Smooth muscle cell (in vitro differentiated cells): Measurements from ENCODE around the gene RIMBP2. TPM values are rescaled to one million over a fixed set of nuclear protein-coding genes. Genes with fewer than 3 reads are reported as not detected.

Experiments
- DNase-seq: peaks from one replicate; lab custom pipeline; 2025; ENCODE audit not compliant: unreplicated experiment; lab: John Stamatoyannopoulos, UW
- H2AFZ ChIP-seq: fragments of 200-600 bp; sonication (generic); 2 replicates; pipeline ENCODE4 v1.6.0; 2016; ENCODE audit warnings: antibody characterized with exemption, low read depth, mild to moderate bottlenecking
- H3F3A ChIP-seq: fragments of 200-600 bp; sonication (generic); 2 replicates; pipeline ENCODE4 v1.6.0; 2017; ENCODE audit warnings: antibody characterized with exemption, low read depth
- H3K27ac ChIP-seq: fragments of 200-600 bp; sonication (generic); 2 replicates; pipeline ENCODE4 v1.5.1; 2016; ENCODE audit warnings: low read depth, mild to moderate bottlenecking
- H3K27me3 ChIP-seq: fragments of 200-600 bp; sonication (generic); 2 replicates; pipeline ENCODE4 v1.6.1; 2016; ENCODE audit warnings: low read depth, mild to moderate bottlenecking
- H3K36me3 ChIP-seq: fragments of 200-600 bp; sonication (generic); 2 replicates; pipeline ENCODE4 v1.5.1; 2016; ENCODE audit warnings: low read depth
- H3K4me1 ChIP-seq: fragments of 200-600 bp; sonication (generic); 2 replicates; pipeline ENCODE4 v1.5.1; 2016; ENCODE audit warnings: low read depth
- H3K4me2 ChIP-seq: fragments of 200-600 bp; sonication (generic); 2 replicates; pipeline ENCODE4 v1.6.0; 2016; ENCODE audit warnings: mild to moderate bottlenecking
- H3K4me3 ChIP-seq: fragments of 200-600 bp; sonication (generic); 2 replicates; pipeline ENCODE4 v1.5.1; 2016; ENCODE audit warnings: mild to moderate bottlenecking
- H3K79me2 ChIP-seq: fragments of 200-600 bp; sonication (generic); 2 replicates; pipeline ENCODE4 v1.6.0; 2016; ENCODE audit warnings: low read depth, mild to moderate bottlenecking
- H3K9ac ChIP-seq: fragments of 200-600 bp; sonication (generic); 2 replicates; pipeline ENCODE4 v1.6.0; 2016; ENCODE audit warnings: low read depth
- H3K9me3 ChIP-seq: fragments of 200-600 bp; sonication (generic); replicated peaks from 2 replicates; pipeline ENCODE4 v1.5.1; 2016; ENCODE audit warnings: low read depth
- H4K20me1 ChIP-seq: fragments of 200-600 bp; sonication (generic); 2 replicates; pipeline ENCODE4 v1.6.0; 2016; ENCODE audit warnings: low read depth
- CTCF ChIP-seq: fragments of 200-600 bp; sonication (generic); IDR thresholded peaks from 2 replicates; pipeline ENCODE4 v1.5.1; 2017; ENCODE audit warnings: borderline replicate concordance, mild to moderate bottlenecking, antibody characterized with exemption; ENCODE audit not compliant: insufficient read depth, poor library complexity, severe bottlenecking
- WGBS: methylation state at CpG from one replicate; pipeline ENCODE4 v1.1.7; 2016; ENCODE audit warnings: low lambda C conversion rate; 5-methylcytosine and 5-hydroxymethylcytosine counted together
- polyA plus RNA-seq: library from polyadenylated mRNA; unstranded; fragments of >200 nt; fragmentation: Nextera tagmentation; extraction: Ambion mirVana; gene quantifications from 2 replicates; pipeline ENCODE4 v1.2.1, GENCODE V29; 2016
- total RNA-seq: library from RNA; depleted of rRNA; stranded (reverse); fragments of >200 nt; gene quantifications from 2 replicates; pipeline ENCODE4 v1.2.3, GENCODE V29; 2014

Gene RIMBP2
- total and polyA plus RNA-seq, 2 experiments from 2014 or later = 2.3 TPM; not detected in 1

GRCh38 chr12:130686511-130686991 is 29.5 kb downstream of the RIMBP2 start:
- 94% methylated on average over 31 of the region's 32 CpGs for WGBS
- H3K9ac ChIP-seq = no peak overlapping the region

DNA sequence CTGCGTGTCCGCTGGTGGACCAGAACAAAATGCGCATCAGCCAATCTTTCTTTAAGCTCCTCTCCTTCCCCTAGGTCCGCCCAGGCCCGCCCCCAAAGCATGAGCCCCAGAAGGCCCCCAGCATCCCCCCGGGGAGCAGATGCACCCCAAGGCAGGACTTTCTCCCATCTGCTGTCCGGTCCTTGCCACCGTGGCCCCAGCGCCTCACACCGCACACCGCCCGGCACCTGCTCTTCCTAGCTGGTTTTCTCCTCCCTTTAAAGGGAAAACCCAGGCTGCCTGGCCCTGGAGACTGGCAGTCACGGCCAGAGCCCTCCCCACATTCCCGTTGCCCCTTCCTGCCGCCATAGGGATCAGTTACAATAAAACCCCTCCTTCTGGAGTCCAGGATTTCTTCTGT is 30.2 kb downstream of the RIMBP2 start:
- no peak for TF ChIP-seq CTCF
- WGBS = 89% methylated on average over 14 of the region's 15 CpGs
- no peak overlapping the region for H2AFZ ChIP-seq
- no peak overlapping the region for H3K4me3 ChIP-seq
- no peaks in the 10 kb centered on the region for H3K9me3 ChIP-seq
- no peak for DNase-seq
- H3K4me1 ChIP-seq = no peaks in the 10 kb centered on the region
- no peak overlapping the region for H3K27ac ChIP-seq
- H3F3A ChIP-seq = no peaks in the 10 kb centered on the region
- H3K9ac ChIP-seq = no peak overlapping the region
- no peaks in the 10 kb centered on the region for H3K36me3 ChIP-seq
- no peaks in the 10 kb centered on the region for H4K20me1 ChIP-seq
- H3K4me2 ChIP-seq = no peak overlapping the region
- no peaks in the 10 kb centered on the region for H3K27me3 ChIP-seq
- no peaks in the 10 kb centered on the region for H3K79me2 ChIP-seq

More at GRCh38 chr12:130686511-130686991, 29.5 kb downstream of the RIMBP2 start:
- H3K4me3 ChIP-seq = no peak overlapping the region
- no peak overlapping the region for H3K4me2 ChIP-seq
- no peaks in the 10 kb centered on the region for H3K79me2 ChIP-seq
- H3K4me1 ChIP-seq = no peaks in the 10 kb centered on the region
- TF ChIP-seq CTCF = no peak
- no peaks in the 10 kb centered on the region for H3K27me3 ChIP-seq
- H3K9me3 ChIP-seq = no peaks in the 10 kb centered on the region
- no peaks in the 10 kb centered on the region for H3K36me3 ChIP-seq
- H3F3A ChIP-seq = no peaks in the 10 kb centered on the region
- no peak overlapping the region for H3K27ac ChIP-seq
- no peaks in the 10 kb centered on the region for H4K20me1 ChIP-seq
- DNase-seq = no peak
- no peak overlapping the region for H2AFZ ChIP-seq

DNA sequence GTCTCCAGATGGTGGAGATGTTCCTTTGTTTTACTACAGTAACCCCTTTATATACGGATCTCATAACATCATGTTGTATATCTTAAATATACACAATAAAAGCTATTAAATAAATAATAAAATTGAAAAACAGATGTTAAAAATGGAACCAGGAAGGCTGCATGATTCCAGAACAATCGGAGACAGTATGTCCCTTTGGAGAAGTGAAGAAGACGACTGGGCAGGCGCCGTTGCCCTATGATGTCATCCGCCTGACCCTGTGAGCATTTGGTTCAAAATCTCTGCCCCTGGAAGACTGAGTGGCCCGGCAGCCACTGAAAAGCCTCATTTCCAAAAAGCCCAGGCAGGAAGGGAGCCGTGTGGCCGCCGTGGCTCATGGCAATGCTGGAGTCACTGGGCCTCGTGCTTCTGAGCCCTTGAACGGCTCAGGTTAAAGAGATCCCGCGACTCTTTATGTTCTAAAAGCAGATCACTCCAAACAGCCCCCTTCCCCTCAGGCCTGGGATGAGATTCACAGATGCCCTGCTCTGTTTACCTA is 30.8 kb downstream of the RIMBP2 start:
- Histone ChIP-seq H3F3A (no peaks in the 10 kb centered on the region), H3K4me2 (no peak overlapping the region), H3K79me2 (no peaks in the 10 kb centered on the region), H3K36me3 (no peaks in the 10 kb centered on the region), H3K4me3 (no peak overlapping the region), H3K9me3 (no peaks in the 10 kb centered on the region), H4K20me1 (no peaks in the 10 kb centered on the region), H3K27me3 (no peaks in the 10 kb centered on the region), H3K27ac (no peak overlapping the region), H3K9ac (no peak overlapping the region), H2AFZ (no peak overlapping the region), H3K4me1 (no peaks in the 10 kb centered on the region)
- no peak for TF ChIP-seq CTCF
- WGBS = 73% methylated on average over 14 of the region's 14 CpGs
- no peak for DNase-seq

- Histone ChIP-seq H3F3A (no peaks in the 10 kb centered on the region), H3K36me3 (no peaks in the 10 kb centered on the region), H2AFZ (no peak overlapping the region), H3K79me2 (no peaks in the 10 kb centered on the region), H3K27me3 (no peaks in the 10 kb centered on the region), H4K20me1 (no peaks in the 10 kb centered on the region), H3K27ac (no peak overlapping the region), H3K4me2 (no peak overlapping the region), H3K9me3 (no peaks in the 10 kb centered on the region), H3K4me1 (no peaks in the 10 kb centered on the region), H3K9ac (no peak overlapping the region), H3K4me3 (no peak overlapping the region)
- 69% methylated on average over 3 of the region's 3 CpGs for WGBS
- no peak for TF ChIP-seq CTCF
- DNase-seq = no peak
Observed at GRCh38 chr12:130683811-130684210, 32.3 kb downstream of the RIMBP2 start.
